HUES64 (cell line): ENCODE data around the gene NLRP1.

Experiments used
- H3K27ac ChIP-seq: 2 replicates; pipeline ENCODE4 v1.7.0; 2013; ENCODE audit warnings: low read depth, low read length, inconsistent platforms
- H3K27me3 ChIP-seq: 2 replicates; pipeline ENCODE4 v1.6.1; 2013; ENCODE audit warnings: mild to moderate bottlenecking, low read length; ENCODE audit not compliant: insufficient read depth
- H3K36me3 ChIP-seq: 2 replicates; pipeline ENCODE4 v1.6.1; 2013; ENCODE audit warnings: mild to moderate bottlenecking, low read length; ENCODE audit not compliant: insufficient read depth
- H3K4me1 ChIP-seq: 2 replicates; pipeline ENCODE4 v1.6.1; 2013; ENCODE audit warnings: mild to moderate bottlenecking, low read length, moderate library complexity; ENCODE audit not compliant: insufficient read depth
- H3K4me3 ChIP-seq: 2 replicates; pipeline ENCODE4 v1.5.1; 2013; ENCODE audit warnings: mild to moderate bottlenecking, low read length, moderate library complexity
- H3K9ac ChIP-seq: 2 replicates; pipeline ENCODE4 v1.6.1; 2013; ENCODE audit warnings: mild to moderate bottlenecking, low read depth, low read length
- H3K9me3 ChIP-seq: 2 replicates; pipeline ENCODE4 v1.6.1; 2013; ENCODE audit warnings: low read depth, low read length; ENCODE audit not compliant: insufficient read depth
- WGBS: fragments of 150-250, 120-280 bp; methylation state at CpG from one replicate; pipeline ENCODE4 v1.1.7; 2013; ENCODE audit warnings: missing lambda C conversion rate; 5-methylcytosine and 5-hydroxymethylcytosine counted together

NLRP1 gene

GRCh38 chr17:5610956-5611355 is 26.6 kb upstream of the NLRP1 start:
- Histone ChIP-seq H3K4me1 (no peaks in the 10 kb centered on the region), H3K9me3 (no peaks in the 10 kb centered on the region), H3K27me3 (no peaks in the 10 kb centered on the region), H3K36me3 (no peaks in the 10 kb centered on the region), H3K4me3 (no peak overlapping the region), H3K9ac (no peak overlapping the region), H3K27ac (no peak overlapping the region)
- WGBS: 84% methylated on average over 6 of the region's 6 CpGs

GRCh38 chr17:5608399-5609112 is 24.2 kb upstream of the NLRP1 start:
- no peaks in the 10 kb centered on the region for H3K27me3 ChIP-seq
- 90% methylated on average over 12 of the region's 12 CpGs for WGBS
- H3K4me3 ChIP-seq: no peak overlapping the region
- no peaks in the 10 kb centered on the region for H3K9me3 ChIP-seq
- H3K9ac ChIP-seq: no peak overlapping the region
- H3K27ac ChIP-seq: no peak overlapping the region
- no peaks in the 10 kb centered on the region for H3K4me1 ChIP-seq
- no peaks in the 10 kb centered on the region for H3K36me3 ChIP-seq

GRCh38 chr17:5607946-5608345 is 23.6 kb upstream of the NLRP1 start:
- H3K27me3 ChIP-seq: no peaks in the 10 kb centered on the region
- no peaks in the 10 kb centered on the region for H3K36me3 ChIP-seq

DNA sequence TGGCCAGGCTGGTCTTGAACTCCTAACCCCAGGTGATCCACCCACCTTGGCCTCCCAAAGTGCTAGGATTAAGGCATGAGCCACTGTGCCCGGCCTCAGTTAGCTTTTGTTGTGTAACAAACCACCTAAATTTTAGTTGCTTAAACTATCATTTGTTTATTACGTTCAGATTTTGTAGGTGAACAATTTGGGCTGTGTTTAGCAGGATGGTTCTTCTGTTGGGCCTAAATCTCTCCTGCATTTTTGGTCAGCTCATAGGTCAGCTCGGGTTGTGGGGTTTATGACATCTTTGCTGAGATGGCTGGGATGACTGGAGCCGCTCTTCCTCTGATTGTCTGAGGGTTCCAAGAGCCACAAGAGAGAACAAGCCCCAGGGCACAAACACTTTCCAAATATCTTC is 21.1 kb upstream of the NLRP1 start:
- Histone ChIP-seq H3K4me1 (no peaks in the 10 kb centered on the region), H3K27me3 (no peaks in the 10 kb centered on the region), H3K27ac (no peak overlapping the region), H3K9me3 (no peaks in the 10 kb centered on the region), H3K36me3 (no peaks in the 10 kb centered on the region), H3K9ac (no peak overlapping the region), H3K4me3 (no peak overlapping the region)
- WGBS: 92% methylated on average over 3 of the region's 4 CpGs

More at GRCh38 chr17:5607946-5608345, 23.6 kb upstream of the NLRP1 start:
- no peak overlapping the region for H3K9ac ChIP-seq
- H3K4me3 ChIP-seq: no peak overlapping the region
- no peaks in the 10 kb centered on the region for H3K9me3 ChIP-seq
- H3K27ac ChIP-seq: no peak overlapping the region
- WGBS: 62% methylated on average over 3 of the region's 3 CpGs
- no peaks in the 10 kb centered on the region for H3K4me1 ChIP-seq

DNA sequence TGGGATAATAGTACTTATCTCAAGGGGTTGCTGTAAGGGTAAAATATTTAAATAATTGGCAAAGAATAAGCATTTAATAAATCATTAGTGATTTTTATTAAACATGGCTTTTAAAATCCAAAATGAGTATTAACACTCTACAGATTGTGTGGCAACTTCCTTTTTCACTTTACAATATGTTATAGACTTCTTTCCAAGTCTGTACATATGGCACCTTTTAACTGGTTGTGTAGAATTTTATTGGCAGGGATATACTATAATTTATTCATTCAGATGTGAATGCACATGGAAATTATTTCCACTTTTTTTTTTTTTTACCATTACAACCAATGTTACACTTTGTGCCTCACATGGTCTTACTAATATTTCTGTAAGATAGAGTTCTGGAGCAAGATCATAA is 15.7 kb upstream of the NLRP1 start:
- H3K27ac ChIP-seq: no peak overlapping the region
- H3K27me3 ChIP-seq: no peaks in the 10 kb centered on the region
- H3K36me3 ChIP-seq: no peaks in the 10 kb centered on the region
- H3K4me3 ChIP-seq: no peak overlapping the region
- no peak overlapping the region for H3K9ac ChIP-seq
- H3K4me1 ChIP-seq: no peaks in the 10 kb centered on the region
- H3K9me3 ChIP-seq: no peaks in the 10 kb centered on the region

DNA sequence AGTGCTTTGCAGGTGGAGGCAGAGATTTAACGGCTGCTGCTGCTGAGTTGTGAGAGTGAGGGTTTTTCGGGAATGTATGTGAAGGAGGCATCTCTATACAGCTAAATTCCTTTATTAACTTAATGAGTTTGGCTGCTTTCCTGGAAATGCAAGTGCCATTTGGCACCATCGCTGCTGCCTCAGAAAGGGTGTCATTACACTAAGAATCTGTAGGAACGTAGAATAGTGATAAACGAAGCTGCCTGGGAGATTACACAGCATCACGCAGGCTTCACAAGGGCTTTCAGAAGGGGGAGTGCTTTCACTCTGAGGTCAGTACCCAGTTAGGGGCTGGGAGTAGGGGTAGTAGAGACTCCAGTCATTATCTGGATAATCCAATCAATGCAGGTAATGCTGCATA is 14.1 kb upstream of the NLRP1 start:
- Histone ChIP-seq H3K9me3 (no peaks in the 10 kb centered on the region), H3K4me1 (no peaks in the 10 kb centered on the region), H3K27me3 (no peaks in the 10 kb centered on the region), H3K27ac (no peak overlapping the region), H3K9ac (no peak overlapping the region), H3K4me3 (no peak overlapping the region), H3K36me3 (no peaks in the 10 kb centered on the region)
- 76% methylated on average over 6 of the region's 6 CpGs for WGBS

DNA sequence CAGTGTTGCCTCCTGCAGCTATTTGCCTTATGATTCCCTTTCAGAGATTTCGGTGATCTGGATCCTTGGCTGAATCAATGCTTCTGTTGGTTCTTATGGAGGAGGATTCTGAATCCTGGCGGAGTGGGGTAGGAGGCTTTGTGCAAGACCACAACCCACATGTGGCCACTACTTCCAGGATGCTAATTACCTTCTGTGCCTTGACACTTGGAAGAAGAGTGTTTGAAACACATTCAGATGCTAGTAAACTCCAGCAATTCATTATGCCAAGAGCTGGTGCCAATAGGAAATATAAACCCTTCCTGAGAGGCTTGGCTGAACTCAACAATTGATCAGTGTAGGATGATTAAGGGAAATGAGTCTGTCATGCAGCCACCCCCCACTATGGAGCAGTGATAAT is 12.1 kb upstream of the NLRP1 start:
- no peaks in the 10 kb centered on the region for H3K4me1 ChIP-seq
- H3K9me3 ChIP-seq: no peaks in the 10 kb centered on the region
- no peaks in the 10 kb centered on the region for H3K36me3 ChIP-seq
- no peak overlapping the region for H3K9ac ChIP-seq
- no peak overlapping the region for H3K4me3 ChIP-seq
- WGBS: 97% methylated on average over 2 of the region's 2 CpGs
- H3K27ac ChIP-seq: no peak overlapping the region
- H3K27me3 ChIP-seq: no peaks in the 10 kb centered on the region

GRCh38 chr17:5595831-5596230 is 11.5 kb upstream of the NLRP1 start:
- 86% methylated on average over 7 of the region's 7 CpGs for WGBS
- Histone ChIP-seq H3K36me3 (no peaks in the 10 kb centered on the region), H3K27ac (no peak overlapping the region), H3K9ac (no peak overlapping the region), H3K27me3 (no peaks in the 10 kb centered on the region), H3K4me1 (no peaks in the 10 kb centered on the region), H3K4me3 (no peak overlapping the region), H3K9me3 (no peaks in the 10 kb centered on the region)

GRCh38 chr17:5592382-5592781 is 8.1 kb upstream of the NLRP1 start:
- H3K36me3 ChIP-seq: no peaks in the 10 kb centered on the region
- no peaks in the 10 kb centered on the region for H3K9me3 ChIP-seq
- no peak overlapping the region for H3K4me3 ChIP-seq
- WGBS: 36% methylated on average over 7 of the region's 7 CpGs
- no peak overlapping the region for H3K9ac ChIP-seq
- no peaks in the 10 kb centered on the region for H3K4me1 ChIP-seq
- H3K27ac ChIP-seq: no peak overlapping the region
- H3K27me3 ChIP-seq: no peaks in the 10 kb centered on the region

GRCh38 chr17:5591966-5592365 is 7.7 kb upstream of the NLRP1 start:
- H3K27me3 ChIP-seq: no peaks in the 10 kb centered on the region
- H3K36me3 ChIP-seq: no peaks in the 10 kb centered on the region
- H3K9ac ChIP-seq: no peak overlapping the region
- H3K9me3 ChIP-seq: no peaks in the 10 kb centered on the region
- H3K27ac ChIP-seq: no peak overlapping the region
- no peak overlapping the region for H3K4me3 ChIP-seq
- 89% methylated on average over 11 of the region's 11 CpGs for WGBS
- no peaks in the 10 kb centered on the region for H3K4me1 ChIP-seq

DNA sequence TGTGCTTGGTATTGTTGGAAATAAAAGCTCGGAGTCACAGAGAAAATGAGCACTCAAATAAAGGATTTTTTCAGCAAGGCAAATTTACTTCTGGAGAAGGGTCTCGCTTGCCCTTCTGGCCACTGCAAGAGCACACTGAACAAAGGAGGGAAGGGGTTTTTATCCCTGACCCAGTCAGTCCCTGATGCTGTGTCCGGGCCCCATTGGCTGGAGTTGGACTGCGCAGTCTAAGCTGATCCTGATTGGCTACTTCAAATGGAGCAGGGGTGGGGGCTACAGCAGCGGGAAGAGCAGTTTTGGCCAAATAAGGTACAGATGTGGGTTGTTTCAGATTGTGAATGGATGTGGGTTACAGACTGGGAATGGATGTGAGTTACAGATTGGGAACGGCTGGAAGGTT is 4.3 kb upstream of the NLRP1 start:
- Histone ChIP-seq H3K4me3 (no peak overlapping the region), H3K9ac (no peak overlapping the region), H3K9me3 (no peaks in the 10 kb centered on the region), H3K27ac (no peak overlapping the region), H3K27me3 (no peaks in the 10 kb centered on the region), H3K4me1 (no peaks in the 10 kb centered on the region), H3K36me3 (no peaks in the 10 kb centered on the region)
- WGBS: 92% methylated on average over 6 of the region's 6 CpGs

DNA sequence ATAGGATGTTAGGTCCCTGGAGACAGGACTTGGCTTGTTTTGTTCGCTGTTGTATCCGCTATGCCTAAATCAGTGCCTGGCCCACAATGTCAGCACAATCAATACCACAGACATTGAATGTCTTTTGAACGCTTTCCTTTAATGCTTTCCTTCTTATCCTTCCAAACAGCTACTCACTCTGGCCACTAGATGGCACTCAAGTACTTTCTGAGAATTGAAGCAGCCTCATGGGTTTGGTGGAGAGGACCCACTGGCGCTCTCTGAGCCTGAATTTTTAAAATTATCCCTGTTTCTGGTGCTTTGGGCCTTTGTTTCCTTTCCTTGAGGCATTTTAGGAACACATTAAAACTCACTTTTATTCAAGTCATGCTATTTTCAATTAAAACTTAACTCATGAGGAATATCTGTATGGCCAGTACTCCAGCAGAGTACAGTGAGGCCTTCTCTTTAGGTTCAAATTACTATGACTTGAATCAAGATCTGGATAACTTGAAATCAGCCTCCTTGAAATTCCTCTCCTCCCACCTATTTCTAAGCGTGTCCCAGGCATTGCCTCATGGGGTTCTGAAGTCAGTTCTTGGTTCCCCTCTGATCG is 3.2 kb upstream of the NLRP1 start:
- 33% methylated on average over 6 of the region's 6 CpGs for WGBS
- H3K9me3 ChIP-seq: no peaks in the 10 kb centered on the region
- no peaks in the 10 kb centered on the region for H3K36me3 ChIP-seq
- no peak overlapping the region for H3K4me3 ChIP-seq
- no peak overlapping the region for H3K27ac ChIP-seq
- H3K9ac ChIP-seq: no peak overlapping the region
- H3K4me1 ChIP-seq: no peaks in the 10 kb centered on the region
- no peaks in the 10 kb centered on the region for H3K27me3 ChIP-seq
